ENCODE data around the gene SBF2. TPM values are rescaled to one million over a fixed set of nuclear protein-coding genes. Genes with fewer than 3 reads are reported as not detected.

SBF2 gene
- total and polyA plus RNA-seq, 9 of the 15 experiments (the other 6 are each of a cell fraction or from before 2014, with no cell fraction given): 0.80 to 9.5 (median 5.0) TPM

DNA sequence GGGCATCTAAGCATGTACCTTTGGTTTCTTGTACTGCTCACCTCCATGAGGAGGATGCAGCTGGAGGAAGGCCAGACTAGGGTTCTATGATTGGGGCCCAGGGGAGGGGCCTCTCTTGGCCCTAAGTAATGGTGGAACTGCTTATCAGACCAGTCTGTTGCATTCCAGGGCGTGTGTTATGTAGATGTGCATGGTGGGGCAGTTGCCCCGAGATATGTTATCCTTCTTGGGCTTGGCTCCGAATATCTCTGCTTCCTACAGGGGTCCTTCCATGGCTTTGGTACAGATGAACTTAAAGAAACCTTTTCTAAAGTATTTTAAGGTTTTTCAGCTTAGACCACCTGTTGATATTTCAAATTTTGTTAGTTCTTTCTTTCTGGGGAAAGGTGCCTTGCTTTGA lies 504.1 kb downstream of the SBF2 start (continued):
- TF ChIP-seq DPF2 (IDR thresholded peaks at IDR 0.05) (peak; percentile 81), THAP7 (CRISPR knock-in tag; IDR thresholded peaks at IDR 0.05) (no peak), CXXC5 (CRISPR knock-in tag; IDR thresholded peaks at IDR 0.05) (peak; percentile 36), ZC3H11A (IDR thresholded peaks at IDR 0.05; ENCODE audit: low read depth, low read length) (no peak), ARID1B (IDR thresholded peaks at IDR 0.05) (peak; percentile 88), TAL1 (IDR thresholded peaks at IDR 0.05) (peak; percentile 87), PRDM10 (IDR thresholded peaks at IDR 0.05; ENCODE audit: partially characterized antibody) (peak; percentile 12), FOSL1 (tag; conservative IDR thresholded peaks at IDR 0.05) (0 out of 2 replicates have a peak, but pooled peaks have one; percentile 8), RFX1 (IDR thresholded peaks at IDR 0.05) (peak; percentile 22), SOX6 (IDR thresholded peaks at IDR 0.05) (peak; percentile 54), HMG20B (CRISPR knock-in tag; IDR thresholded peaks at IDR 0.05) (no peak), PML (IDR thresholded peaks at IDR 0.05; ENCODE audit: low read length) (peak; percentile 65; the same call in 1 of the 2 replicates), CREM (IDR thresholded peaks at IDR 0.05; ENCODE audit: low read depth) (peak; percentile 34; the same call in 1 of the 2 replicates), ZNF592 (IDR thresholded peaks at IDR 0.05) (no peak), DIDO1 (tag; IDR thresholded peaks at IDR 0.05; ENCODE audit: low read depth) (no peak), FOXM1 (IDR thresholded peaks at IDR 0.05; ENCODE audit: low read depth) (peak; percentile 66; the same call in 1 of the 2 replicates), FOXM1 (CRISPR knock-in tag; IDR thresholded peaks at IDR 0.05; ENCODE audit: low read depth) (no peak), ZNF57 (CRISPR knock-in tag; IDR thresholded peaks at IDR 0.05) (no peak), ZNF436 (CRISPR knock-in tag; IDR thresholded peaks at IDR 0.05) (no peak)
- TF ChIP-seq, protein P1, sequence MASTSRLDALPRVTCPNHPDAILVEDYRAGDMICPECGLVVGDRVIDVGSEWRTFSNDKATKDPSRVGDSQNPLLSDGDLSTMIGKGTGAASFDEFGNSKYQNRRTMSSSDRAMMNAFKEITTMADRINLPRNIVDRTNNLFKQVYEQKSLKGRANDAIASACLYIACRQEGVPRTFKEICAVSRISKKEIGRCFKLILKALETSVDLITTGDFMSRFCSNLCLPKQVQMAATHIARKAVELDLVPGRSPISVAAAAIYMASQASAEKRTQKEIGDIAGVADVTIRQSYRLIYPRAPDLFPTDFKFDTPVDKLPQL (IDR thresholded peaks at IDR 0.05; ENCODE audit: extremely low read depth, insufficient read length): no peak
- TF ChIP-seq, protein P2, sequence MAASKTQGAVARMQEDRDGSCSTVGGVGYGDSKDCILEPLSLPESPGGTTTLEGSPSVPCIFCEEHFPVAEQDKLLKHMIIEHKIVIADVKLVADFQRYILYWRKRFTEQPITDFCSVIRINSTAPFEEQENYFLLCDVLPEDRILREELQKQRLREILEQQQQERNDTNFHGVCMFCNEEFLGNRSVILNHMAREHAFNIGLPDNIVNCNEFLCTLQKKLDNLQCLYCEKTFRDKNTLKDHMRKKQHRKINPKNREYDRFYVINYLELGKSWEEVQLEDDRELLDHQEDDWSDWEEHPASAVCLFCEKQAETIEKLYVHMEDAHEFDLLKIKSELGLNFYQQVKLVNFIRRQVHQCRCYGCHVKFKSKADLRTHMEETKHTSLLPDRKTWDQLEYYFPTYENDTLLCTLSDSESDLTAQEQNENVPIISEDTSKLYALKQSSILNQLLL (CRISPR knock-in tag; IDR thresholded peaks at IDR 0.05; ENCODE audit: borderline replicate concordance): no peak
